ENCODE measurements around the gene TBC1D22A. TPM values are rescaled to one million over a fixed set of nuclear protein-coding genes. Genes with fewer than 3 reads are reported as not detected.

The TBC1D22A gene
- total RNA-seq, 4 donors from 2014 or later = 9.2 to 45.3 (median 22.8) TPM

- H3K4me1 ChIP-seq = peaks cover 0 to 5% of the 10 kb centered on the region in 2 donors
- no peak for TF ChIP-seq CTCF (IDR thresholded peaks at IDR 0.05)
- no peak for TF ChIP-seq POLR2A (IDR thresholded peaks at IDR 0.05)
- H3K27me3 ChIP-seq = no peaks in the 10 kb centered on the region
- intact Hi-C loops (cut with DNase I; ENCODE audit: low total_unique reads) = no loop called here
- H3K27ac ChIP-seq = peak overlapping the region; percentile 76 to 84
- H3K9me3 ChIP-seq = no peaks in the 10 kb centered on the region
- DNase-seq = no peak
- H3K36me3 ChIP-seq = no peaks in the 10 kb centered on the region
- no peak overlapping the region for H3K4me3 ChIP-seq
These were observed 267.0 kb downstream of the TBC1D22A start for GRCh38 chr22:47029244-47030074.

- H3K27ac ChIP-seq = peak overlapping the region; percentile 76 to 84
- no peak overlapping the region for H3K4me3 ChIP-seq
- peaks cover 0 to 5% of the 10 kb centered on the region in 2 donors for H3K4me1 ChIP-seq
- no peak for TF ChIP-seq CTCF (IDR thresholded peaks at IDR 0.05)
- TF ChIP-seq POLR2A (IDR thresholded peaks at IDR 0.05) = no peak
- no peaks in the 10 kb centered on the region for H3K27me3 ChIP-seq
- H3K36me3 ChIP-seq = no peaks in the 10 kb centered on the region
- intact Hi-C loops (cut with DNase I; ENCODE audit: low total_unique reads) = no loop called here
- peak in 1 of 2 donors; percentile 74 for DNase-seq
- no peaks in the 10 kb centered on the region for H3K9me3 ChIP-seq
These were observed 267.8 kb downstream of the TBC1D22A start for GRCh38 chr22:47030143-47030661.

- Histone ChIP-seq H3K4me3 (no peak overlapping the region), H3K36me3 (no peaks in the 10 kb centered on the region), H3K27ac (peak overlapping the region; percentile 76 to 84), H3K4me1 (peaks cover 0 to 5% of the 10 kb centered on the region in 2 donors), H3K27me3 (no peaks in the 10 kb centered on the region), H3K9me3 (no peaks in the 10 kb centered on the region)
- no peak for DNase-seq
- intact Hi-C loops (cut with DNase I; ENCODE audit: low total_unique reads) = no loop called here
- no peak for TF ChIP-seq POLR2A (IDR thresholded peaks at IDR 0.05)
- no peak for TF ChIP-seq CTCF (IDR thresholded peaks at IDR 0.05)
These were observed 268.6 kb downstream of the TBC1D22A start for GRCh38 chr22:47030881-47031627.

- no peak for DNase-seq
- peak overlapping the region in 1 of 2 donors; percentile 84 for H3K27ac ChIP-seq
- no peaks in the 10 kb centered on the region for H3K27me3 ChIP-seq
- H3K4me3 ChIP-seq = no peak overlapping the region
- intact Hi-C loops (cut with DNase I; ENCODE audit: low total_unique reads) = no loop called here
- peaks cover 0 to 5% of the 10 kb centered on the region in 2 donors for H3K4me1 ChIP-seq
- TF ChIP-seq POLR2A (IDR thresholded peaks at IDR 0.05) (no peak), CTCF (IDR thresholded peaks at IDR 0.05) (no peak)
- H3K36me3 ChIP-seq = no peaks in the 10 kb centered on the region
- H3K9me3 ChIP-seq = no peaks in the 10 kb centered on the region
These were observed 269.1 kb downstream of the TBC1D22A start for GRCh38 chr22:47031628-47031915.
